GM19025 (cell line): ENCODE measurements around the gene ITPR2.
"Not testable (repeated sequence)": the region's sequence is repeated elsewhere in the genome, so short reads cannot be mapped to it uniquely, and the experiment has no call there.

Source experiments
- ATAC-seq: cut with Tn5 transposase; IDR thresholded peaks from one replicate; pipeline ENCODE4 v1.9.1; 2021; ENCODE audit warnings: mild to moderate bottlenecking, low read depth, moderate library complexity; ENCODE audit not compliant: unreplicated experiment

The ITPR2 gene

GRCh38 chr12:26768611-26769603 lies 64.1 kb downstream of the ITPR2 start:
- peak; percentile 82 for ATAC-seq

- no peak for ATAC-seq
Observed at GRCh38 chr12:26767865-26768264, 65.1 kb downstream of the ITPR2 start.

GRCh38 chr12:26767116-26767515 lies 65.9 kb downstream of the ITPR2 start:
- no peak for ATAC-seq

GRCh38 chr12:26762186-26762585 lies 70.8 kb downstream of the ITPR2 start:
- no peak for ATAC-seq

GRCh38 chr12:26761775-26762174 lies 71.2 kb downstream of the ITPR2 start:
- no peak for ATAC-seq

DNA sequence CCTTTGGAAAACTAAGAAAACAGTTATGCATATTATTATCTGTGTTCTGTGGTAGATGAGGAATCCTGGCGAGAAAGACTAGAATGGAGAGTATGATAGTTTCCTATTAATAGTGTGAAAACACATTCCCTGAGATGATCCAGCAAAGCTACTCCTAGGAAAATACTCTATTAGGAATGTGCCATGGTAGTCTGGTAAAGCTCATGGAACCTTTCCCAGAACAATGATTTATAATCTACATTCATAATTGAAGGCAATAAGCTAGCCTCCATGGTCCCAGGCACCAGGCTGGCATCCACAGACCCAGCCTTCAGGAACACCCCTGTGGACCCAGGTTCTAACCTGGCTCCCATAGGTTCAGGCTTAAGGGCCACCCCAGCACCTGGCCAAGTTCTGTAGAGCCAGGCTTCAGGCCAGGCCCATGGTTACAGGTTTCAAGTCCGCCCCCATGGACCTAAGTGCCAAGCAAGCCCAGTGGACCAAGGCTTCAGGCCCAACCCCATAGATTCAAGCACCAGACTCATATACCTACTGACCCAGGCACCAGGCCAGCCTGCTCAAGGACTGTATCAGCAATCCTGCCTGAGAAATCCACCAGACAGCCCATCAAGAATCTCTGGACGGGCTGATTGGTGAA lies 72.2 kb downstream of the ITPR2 start:
- no peak for ATAC-seq

DNA sequence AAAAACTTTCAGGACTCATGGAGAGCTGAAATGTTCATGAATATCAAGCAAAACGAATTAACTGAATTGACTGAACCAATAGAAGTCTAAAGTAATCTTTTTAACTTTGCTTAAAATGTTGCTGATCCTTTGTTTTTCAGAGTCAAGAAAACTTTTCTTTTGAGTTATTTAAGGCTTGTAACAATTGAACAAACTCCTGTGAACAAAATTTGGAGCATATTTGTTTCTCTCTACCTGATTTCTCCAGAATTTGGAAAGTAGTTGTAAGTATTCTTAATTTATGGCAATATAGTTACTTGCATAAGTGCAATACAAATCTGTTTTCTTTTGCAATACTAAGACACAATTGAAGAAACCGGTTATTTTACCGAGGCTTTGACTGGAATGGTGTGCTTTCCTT lies 77.6 kb downstream of the ITPR2 start:
- ATAC-seq = not testable (repeated sequence)

- ATAC-seq = no peak
Observed at GRCh38 chr12:26754148-26754547, 78.8 kb downstream of the ITPR2 start.

DNA sequence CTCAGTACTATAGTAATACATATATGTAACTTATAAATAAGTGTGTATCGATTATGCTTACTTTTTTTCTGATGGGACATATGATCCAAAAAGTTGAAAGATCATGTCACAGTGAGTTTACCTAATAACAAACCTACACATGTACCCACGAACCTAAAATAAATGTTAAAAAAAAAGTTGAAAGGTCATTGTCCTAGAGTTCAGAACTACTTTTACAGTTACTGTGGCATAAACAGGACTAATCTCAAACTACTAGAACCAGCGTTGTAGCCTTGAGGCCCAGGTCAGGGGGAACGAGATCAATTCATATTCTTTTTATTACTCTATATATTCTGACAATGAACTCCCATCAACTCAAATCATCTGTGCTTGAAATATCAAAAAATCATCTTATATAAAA lies 81.8 kb downstream of the ITPR2 start:
- no peak for ATAC-seq

DNA sequence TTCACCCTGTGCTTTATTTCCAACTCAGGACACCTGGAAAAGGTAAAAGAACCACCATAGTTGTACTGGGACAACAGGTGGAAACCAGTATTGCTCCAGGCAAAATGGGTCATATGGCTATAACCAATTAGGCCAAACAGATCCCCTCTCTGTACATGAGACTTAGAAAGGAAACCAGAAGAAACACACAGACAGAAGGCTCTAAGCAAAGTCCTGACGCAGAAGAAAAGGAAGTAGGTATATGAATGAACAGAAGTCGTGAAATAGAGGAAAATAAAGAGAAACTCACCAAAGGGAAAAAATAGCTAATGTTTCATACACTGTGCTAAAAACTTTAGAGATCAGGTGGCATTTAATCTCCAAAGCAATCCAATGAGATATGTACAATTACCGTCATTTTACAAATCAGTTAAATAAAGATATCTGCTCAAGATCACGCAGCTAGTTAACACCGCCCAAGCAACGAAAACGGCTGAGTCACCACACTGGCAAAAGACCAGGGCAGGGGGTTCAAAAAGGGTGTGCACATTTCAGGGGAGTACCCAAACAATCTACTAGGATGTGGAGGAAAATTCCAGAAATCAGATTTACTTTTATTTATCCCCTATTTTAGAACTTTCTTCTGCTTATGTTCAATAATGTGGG lies 82.3 kb downstream of the ITPR2 start:
- peak; percentile 20 for ATAC-seq

GRCh38 chr12:26749781-26750180 lies 83.2 kb downstream of the ITPR2 start:
- peak; percentile 63 for ATAC-seq

DNA sequence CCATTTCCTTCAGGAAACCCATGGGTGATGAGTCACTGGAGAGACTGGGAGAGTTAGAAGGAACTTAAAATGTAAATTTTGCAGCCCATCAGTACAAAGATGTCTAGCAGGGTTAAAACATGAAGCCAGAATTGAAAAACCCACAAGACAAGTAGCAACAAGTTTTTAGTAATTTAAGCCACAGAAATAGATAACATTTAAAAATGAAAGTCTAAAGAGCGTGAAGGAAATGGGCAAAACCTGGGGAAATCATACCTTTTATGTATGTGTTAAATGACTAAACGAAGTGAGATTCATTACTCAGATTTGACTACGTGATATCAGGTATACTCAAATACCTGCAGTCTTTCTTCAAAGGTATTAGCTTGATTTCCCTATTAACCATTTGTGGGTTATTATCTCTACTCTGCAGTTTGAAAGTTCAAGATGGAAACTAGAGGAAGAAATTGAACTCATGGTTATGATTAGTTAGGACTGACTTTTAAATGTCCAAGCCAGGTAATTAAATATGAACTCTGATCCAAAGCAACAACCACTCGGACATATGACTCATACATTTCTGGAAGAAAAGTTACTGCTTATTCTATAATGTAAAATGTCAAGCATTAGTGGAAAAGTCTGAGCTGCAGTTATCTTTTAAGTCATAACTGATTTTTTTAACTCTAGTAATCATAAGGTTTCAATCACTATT lies 84.1 kb downstream of the ITPR2 start:
- ATAC-seq = peak; percentile 35

- no peak for ATAC-seq
Observed at GRCh38 chr12:26748412-26748740, 84.6 kb downstream of the ITPR2 start.

GRCh38 chr12:26746121-26746714 lies 86.8 kb downstream of the ITPR2 start:
- ATAC-seq = no peak

DNA sequence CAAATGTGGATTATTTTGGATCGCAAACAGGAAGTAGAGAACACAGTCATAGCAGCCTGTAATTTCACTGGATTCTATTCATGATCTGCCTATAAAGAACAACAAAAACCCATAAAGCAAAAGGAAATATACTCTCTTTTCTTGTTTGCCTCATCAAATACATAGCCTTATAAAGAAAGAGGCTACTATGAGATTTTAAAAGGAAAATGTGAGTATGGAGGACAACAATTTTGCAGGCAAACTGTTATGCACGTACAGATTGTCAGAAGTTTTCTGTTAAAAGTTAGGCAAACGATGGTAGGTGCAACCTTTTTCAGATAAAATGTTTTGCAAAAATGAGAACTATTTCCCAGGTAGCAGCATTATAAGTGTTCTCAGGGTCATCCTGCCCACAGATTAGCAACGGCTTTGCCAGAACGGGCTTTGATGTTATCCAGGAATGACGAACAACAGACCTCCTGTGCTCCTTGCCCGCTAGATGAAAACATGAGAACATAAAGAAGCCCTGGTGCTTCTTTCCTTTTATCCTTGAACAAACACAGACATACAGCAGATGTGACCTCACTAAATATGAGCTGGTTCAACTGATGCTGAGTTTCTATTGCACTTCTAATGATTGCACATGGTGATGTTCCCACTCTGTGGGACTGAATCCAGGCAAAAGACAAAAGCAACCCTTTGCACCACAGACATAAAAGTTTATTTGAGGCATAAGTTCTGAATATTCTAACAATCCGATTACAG lies 88.1 kb downstream of the ITPR2 start:
- no peak for ATAC-seq

DNA sequence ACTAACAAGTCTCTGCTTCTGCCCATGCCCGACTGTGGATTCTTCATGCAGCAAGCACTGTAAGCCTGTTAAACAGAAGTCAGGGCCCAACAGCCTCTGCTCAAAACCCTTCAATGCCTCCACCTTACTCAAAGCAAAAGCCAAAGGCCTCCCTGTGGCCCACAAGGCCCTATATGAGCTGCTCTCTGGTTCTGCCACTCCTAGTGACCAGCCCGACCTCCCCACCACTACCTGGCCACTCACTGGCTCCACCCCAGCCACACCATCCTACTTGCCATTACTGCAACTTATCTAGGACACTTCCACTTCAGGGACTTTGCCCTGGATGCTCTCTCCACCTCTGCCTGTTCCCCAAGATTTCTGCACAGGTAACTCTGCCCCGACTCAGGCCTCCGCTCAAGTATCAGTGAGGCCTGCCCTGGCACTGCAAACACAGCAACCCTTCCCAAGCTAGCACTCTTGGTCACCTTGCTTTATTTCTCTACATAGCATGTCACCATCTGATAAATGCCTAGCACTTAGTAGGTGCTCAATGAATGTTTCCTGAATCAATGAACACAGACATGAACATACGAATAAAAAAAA lies 88.9 kb downstream of the ITPR2 start:
- ATAC-seq = no peak

- no peak for ATAC-seq
Observed at GRCh38 chr12:26741584-26742227, 91.3 kb downstream of the ITPR2 start.

DNA sequence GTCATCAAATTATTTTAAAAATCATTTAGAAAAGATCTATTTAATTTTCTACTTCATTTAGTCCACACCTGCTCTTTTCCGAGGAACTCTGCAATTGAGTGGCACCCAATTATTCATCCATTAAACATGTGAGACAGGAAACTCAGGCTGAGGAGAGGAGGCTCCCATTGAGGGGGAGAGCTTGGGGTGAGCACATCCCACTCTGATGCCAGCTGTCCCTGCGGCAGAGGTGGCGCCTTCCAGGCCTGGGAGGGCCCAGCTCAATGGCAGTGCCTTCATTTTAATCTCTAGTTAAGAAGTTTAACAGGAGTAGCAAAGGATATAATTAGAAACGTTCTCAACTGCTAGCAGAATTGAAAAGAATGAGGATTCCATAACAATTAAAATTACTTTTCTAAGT lies 92.0 kb downstream of the ITPR2 start:
- no peak for ATAC-seq

DNA sequence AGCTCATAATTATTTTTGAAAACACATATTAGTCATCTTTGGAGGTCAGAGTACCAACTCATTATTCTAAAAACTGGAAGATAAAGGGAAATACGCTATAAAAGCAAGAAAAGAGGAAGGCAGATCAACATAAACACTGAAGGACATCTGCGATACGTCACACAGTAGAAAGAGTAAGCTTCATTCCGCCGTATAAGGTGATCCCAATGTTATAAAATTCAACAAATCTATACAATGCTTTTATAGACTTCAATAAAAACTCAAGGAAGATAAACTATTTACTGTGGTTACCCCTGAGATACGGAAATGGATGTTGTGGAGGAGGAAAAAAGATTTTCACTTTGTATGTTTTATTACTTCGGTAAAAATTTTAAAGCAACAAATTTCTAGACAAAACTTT lies 92.6 kb downstream of the ITPR2 start:
- no peak for ATAC-seq
